ENCODE data around the gene ZNF423.

ZNF423 gene

DNA sequence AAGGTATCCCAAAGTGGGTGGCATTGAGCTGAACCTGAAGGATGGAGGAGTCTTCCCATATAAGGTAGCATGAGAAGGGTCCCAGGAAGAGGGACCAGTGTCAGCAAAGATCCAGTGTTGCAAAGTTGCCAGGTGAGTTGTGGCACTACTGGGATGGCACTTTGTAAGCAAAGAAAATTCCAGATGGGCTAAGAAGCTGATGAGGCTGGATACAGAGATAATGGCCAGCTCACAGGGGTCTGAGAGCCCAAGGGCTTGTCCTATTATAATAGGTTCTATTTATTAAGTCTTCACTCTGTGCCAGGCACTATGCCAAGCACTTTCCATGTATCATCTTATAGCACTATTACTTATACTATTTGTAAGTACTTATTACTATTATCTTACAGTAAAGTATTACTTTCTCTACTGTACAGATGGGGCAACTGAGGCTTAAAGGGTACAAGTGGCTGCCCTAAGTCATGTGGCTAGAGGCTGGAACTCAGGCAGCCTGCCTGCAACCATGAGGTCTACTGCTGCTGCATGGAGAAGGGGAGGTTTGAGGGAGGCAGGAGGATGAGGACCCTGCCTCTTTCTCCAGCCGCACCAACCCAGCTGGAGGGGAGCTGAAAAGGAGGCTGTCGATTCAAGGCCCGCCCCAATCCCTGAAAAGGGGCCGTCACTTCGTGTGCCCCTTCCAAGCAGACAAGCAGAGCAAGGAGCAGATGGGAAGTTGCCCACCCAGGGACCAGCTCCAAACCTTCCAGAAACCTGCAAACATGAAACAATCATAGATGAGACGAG is 395.8 kb downstream of the ZNF423 start:
- no peak for DNase-seq (ENCODE audit: low read depth in 2 of 2)

DNA sequence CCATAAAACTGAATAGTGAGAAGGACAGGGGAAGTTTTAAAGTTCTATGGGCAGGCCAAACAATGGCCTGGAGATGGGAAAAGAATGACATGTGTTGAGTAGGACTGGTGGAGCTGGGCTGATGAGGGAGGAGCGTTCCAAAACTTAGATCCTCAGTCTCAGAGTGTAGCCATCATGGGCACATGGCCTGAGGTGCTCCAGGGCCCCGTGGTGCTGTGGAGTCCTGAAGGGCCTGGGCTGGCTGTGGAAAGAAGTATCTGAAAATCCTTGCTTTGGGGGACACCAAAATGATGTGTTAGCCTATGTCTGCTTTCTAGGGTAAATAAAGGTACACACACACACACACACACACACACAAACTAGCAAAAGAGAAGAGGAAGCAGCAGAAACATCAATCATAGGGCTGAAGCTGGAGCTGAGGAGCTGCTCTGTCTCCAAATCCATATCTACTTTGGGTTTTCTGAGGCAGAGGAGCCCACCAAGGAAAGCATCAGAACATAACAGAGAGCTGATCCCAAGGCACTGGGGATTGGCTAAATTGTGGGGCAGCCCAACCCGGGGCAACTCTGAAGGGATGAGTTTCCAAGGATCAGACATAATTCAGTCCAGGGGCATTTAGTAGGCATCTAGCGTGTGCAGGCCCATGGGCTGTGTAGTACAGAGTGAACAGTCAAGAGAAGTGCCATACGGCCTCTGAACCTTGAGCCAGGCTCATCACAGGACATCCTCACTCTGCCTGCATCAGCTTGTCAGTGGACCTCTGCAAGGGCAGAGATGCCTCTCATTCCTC is 397.1 kb downstream of the ZNF423 start:
- DNase-seq (ENCODE audit: low read depth in 2 of 2) = no peak

DNA sequence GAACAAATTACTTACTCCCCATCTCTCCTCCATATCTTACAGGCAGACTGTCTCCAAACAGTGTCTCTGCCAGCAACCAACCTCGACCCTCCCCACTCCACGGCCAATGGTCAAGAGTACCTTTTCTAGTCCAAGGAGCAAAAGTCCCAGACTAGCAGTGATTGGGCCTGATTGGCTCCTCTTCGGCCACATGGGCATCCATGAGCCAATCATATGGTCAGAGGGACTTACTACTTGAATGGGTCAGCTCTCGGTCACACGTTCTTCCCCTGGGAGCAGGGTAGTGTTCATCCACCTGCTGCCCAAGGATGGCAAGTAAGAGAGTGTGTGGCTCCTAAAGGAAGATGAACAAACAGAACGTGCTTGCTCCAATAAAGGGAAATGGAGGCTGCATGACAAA is 397.7 kb downstream of the ZNF423 start:
- no peak for DNase-seq (ENCODE audit: low read depth in 2 of 2)

DNA sequence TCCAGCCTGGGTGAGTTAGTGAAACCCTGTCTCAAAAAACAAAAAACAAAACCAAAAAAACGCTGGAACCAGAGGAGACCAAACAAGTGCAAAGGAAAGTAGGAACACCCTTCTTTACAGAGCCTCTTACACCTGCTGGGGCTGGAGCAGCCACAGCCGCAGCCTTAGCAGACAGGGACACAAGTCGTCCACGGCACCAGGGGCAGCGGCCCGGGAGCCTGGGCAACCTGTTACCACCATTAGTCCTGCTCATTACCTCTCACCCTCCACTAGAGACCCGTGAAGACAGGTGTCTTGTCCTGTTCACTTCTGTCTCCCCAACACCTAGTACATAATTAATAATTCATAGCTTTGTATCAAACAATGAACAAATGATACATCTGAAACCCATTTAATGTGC is 398.7 kb downstream of the ZNF423 start:
- no peak for DNase-seq (ENCODE audit: low read depth in 2 of 2)

DNA sequence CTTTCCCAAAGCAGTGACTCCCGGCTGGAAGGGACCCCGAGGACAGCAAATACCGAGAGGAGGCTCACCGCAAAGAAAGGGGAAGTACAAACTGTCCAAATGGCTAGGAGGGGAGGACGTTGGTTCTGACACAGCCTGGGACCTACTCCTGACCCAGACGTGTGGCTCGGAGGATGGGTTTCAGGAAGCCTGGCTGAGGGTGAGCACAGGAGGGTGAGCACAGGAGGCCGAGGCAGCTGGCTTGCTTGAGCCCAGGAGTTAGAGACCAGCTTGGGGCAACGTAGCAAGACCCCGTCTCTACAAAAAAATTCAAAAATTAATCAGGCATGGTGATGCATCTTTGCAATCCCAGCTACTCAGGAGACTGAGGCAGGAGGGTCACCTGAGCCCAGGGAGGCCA is 399.1 kb downstream of the ZNF423 start:
- no peak for DNase-seq (ENCODE audit: low read depth in 2 of 2)

DNA sequence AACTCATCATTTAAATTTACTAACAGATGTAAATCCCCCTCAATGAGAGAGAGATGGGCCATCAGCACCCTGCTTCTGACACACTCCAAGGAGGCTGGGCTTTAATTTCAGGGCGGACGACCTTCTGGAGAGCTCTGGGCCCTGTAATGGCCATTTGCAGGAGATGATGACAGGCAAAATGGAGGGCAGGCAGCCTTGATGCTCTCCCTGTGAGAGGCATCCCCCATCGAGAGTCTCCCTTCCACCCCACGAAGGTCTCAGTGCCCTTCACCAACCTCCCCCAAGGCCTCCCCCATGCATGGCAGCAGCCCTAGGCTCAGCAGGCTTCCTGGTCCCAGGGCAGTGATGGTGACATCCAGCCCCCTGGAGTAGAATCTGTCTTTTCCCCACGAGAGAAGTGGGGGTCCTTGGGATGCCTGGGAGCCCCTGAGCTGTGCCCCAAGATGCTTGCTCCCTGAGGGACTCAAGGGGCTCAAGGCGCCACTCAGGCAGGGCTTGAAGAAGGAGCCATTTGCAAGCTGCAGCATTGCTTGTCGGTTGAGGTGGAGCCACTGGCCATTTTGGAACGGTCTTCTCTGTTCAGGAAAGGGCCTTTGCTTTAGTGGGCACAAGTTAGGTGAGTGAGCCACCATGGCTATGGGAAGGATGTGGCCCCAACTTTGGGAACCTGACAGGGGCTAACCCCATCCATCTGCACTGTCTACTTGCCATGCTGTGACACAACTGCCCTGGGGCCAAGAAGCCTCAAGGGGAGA is 399.7 kb downstream of the ZNF423 start:
- DNase-seq (ENCODE audit: low read depth in 2 of 2) = no peak

DNA sequence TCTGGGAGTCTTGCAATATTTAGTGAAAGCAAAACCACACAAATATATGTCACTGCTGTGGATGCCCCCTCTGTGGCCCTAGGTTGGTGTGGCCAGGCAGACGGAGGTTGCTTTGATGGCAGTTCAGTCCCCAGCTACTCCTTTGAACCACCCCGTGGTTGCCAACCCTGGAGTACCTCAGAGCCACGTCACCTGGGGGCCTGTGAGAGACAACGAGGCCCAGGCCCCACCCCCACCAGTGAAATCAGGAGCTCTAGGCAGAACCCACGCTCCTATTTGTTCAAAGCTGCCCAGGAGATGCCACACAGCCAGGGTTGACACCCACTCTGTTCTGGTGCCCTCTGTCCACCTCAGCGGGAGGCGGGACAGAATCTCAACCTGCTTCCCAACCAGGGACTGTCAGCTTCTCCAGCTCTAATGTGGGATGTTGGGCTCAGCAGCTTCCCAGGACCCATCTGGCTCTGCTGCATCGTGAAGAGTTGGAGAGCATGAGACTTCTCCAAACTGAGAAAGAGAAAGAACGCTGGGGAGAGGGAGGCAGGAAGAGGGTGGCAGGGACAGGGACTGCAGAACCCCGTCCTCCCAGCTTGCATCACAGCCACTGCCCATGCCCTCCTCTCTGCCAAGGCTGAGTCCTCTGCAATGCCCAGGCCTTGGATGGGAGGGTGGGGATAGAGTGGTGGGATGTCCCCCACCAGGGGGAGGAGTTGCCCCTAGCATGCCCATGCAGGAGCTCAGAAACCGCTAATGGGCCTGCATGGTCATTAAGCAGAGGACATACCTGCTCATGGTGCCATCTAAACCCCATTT is 400.5 kb downstream of the ZNF423 start:
- DNase-seq (ENCODE audit: low read depth in 2 of 2) = no peak

DNA sequence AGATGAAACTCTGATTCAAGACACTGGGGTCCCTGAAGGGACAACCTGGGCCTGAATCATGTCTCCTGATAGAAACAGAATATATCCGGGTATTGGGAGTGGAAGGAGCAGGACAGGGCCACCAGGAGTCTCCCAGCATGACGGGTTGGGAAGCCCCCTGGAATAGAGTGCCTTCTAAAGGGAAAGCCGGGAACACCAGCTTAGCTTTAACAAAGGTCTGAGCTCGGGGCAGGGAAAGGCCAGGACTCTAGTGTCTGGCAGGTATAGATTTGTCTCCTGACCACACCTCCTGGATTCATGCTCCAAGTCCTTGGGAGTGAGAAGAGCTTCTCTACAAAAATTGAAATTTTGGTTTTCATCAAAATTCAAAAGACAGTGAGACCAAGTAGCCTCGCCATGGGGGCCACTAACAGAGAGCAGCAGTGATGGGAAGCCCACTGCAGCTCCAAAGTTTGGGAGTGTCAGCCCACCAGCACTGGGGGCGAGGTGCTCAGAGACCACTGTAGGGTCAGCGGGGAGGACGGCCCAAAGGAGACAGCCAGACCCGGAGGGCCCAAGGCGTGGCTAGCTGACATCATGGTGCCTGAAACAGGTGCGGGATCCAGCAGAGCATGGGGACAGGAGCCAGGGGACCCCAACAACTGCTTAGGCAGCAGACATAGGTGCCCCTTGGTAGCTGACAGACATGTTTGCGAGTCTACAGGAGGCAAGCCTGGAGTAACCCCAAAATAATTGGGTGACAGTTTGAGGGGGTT is 401.3 kb downstream of the ZNF423 start:
- DNase-seq (ENCODE audit: low read depth in 2 of 2) = no peak

DNA sequence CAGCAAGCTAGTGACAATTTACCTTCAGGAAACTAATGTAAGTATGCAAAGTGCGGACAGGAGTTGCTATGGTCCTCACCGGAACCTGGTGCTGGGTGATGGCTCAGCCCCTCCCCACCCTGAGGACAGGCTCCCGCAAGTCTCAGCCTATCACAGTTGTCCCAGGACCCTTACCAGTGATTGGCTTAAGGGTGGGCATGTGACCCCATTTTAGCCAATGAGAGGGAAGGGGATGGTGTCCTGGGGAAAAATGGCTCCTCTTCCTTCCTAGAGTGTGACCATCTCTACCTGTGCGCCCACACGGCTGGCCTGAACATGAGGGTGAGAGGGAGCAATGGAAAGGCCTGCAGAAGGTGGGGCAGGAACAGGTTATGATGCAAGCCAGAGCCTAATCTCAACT is 401.9 kb downstream of the ZNF423 start:
- DNase-seq (ENCODE audit: low read depth in 2 of 2) = no peak

DNA sequence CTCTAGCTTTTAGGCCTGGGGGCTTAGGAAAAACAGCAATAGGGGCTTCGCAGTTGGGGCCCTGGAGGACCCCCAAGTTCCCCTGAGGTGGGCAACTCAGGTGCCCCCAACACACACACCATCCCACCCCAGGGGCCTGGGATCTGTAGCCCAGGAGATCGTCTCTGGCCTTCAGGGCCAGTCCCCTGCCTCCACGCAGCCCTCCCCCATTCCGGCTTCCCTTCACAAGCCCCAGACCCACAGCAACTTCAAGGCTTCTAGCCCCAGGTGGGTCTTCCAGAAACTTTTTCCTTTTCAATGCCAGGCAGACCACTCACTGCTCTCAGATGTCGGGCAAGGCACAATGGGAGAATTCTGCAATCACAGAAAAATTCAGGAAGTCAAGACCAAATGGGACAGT is 402.9 kb downstream of the ZNF423 start:
- DNase-seq (ENCODE audit: low read depth in 2 of 2) = no peak

DNA sequence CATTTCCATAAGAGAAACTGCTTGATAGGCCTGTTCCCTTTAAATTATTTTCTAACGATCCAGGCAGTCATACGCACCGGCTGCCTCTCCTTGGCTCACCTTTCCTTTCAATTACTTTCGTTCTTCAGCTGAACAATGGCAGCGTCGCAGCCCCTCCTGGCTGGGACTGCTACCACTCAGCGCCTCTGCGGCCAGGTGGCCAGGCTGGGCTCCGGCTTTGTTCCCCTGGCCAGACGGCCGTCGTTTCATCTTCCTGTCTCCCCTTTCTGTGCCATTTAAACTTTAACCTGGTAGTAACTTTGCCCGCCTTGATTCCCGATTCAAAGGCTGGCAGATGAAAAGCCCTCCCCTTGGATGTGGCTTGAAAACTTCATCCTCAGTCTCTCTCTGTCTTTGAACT is 403.3 kb downstream of the ZNF423 start:
- no peak for DNase-seq (ENCODE audit: low read depth in 2 of 2)

DNA sequence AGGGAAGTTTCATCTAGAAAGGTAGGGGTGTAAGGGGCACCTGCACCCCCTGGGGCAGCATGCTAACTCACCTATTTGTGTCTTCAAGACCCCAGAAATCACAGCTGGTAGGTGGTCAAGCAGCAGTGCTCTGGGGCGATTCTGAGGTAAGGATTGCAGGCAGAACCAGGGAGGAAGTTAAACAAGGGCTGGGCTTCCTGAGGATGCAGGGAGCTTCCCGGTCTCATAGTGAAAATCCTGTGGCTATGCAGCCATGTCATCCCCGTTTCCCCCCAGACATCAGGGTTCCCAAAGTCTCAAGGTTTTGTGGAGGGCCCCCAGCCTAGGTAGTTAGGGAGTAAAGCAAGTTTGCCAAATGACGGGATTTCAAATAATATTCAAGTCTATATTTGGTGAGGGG is 403.8 kb downstream of the ZNF423 start:
- no peak for DNase-seq (ENCODE audit: low read depth in 2 of 2)

DNA sequence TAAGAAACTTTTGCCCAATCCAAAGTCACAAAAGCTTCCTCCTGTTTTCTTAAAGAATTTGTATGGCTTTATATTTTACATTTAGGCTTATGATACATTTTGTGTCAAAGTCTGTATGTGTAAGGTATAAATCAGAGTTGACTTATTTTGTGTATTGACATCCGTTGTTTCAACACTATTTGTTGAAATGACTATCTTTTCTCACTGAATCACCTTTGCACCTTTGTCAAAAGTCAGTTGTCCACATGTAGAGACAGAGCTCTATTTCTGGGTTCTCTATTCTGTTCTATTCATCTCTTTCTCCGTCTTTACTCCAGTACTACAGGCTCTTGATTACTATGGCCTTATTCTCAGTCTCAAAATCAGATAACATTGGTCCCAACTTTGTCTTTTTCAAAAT is 409.1 kb downstream of the ZNF423 start:
- DNase-seq (ENCODE audit: low read depth in 2 of 2) = no peak

DNA sequence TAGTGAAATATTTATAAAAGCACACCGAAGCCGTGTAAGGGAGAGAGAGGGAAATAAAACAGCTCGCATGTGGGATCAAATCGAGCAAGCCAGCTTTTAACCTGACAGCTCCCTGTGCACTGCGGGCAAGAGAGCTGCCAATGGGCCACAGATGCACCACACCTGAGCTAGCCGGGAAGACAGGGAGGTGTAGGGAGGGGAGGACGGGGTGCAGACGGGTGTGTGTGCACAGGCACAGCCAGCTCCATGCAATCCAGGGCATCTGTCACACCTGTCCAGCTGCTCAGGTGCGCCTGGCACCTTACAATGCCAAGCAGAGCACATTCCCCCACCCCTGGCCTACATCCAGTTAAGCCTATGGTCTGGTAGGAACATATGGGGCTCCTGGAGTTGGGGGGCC is 412.3 kb downstream of the ZNF423 start:
- DNase-seq (ENCODE audit: low read depth in 2 of 2) = no peak

DNA sequence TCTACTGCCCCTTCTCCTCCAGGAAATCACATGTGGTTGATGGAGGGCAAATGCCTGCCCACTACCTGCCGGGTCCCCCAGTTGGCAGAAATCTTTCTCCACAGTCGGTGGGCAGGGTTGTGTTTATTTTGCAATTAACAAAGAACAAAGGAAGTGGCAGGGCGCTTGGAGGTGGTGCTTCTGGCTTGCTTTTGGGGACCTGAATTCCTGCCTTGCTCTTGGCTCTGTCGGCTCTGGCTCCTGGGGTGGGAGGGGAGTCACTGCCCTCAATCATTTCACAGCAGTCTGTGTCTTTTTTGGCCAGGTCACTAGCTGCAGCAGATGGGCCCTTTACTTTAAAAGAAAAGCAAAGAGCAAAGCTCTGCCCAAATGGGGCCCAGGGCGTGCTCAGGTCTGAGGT is 413.1 kb downstream of the ZNF423 start:
- no peak for DNase-seq (ENCODE audit: low read depth in 2 of 2)

DNA sequence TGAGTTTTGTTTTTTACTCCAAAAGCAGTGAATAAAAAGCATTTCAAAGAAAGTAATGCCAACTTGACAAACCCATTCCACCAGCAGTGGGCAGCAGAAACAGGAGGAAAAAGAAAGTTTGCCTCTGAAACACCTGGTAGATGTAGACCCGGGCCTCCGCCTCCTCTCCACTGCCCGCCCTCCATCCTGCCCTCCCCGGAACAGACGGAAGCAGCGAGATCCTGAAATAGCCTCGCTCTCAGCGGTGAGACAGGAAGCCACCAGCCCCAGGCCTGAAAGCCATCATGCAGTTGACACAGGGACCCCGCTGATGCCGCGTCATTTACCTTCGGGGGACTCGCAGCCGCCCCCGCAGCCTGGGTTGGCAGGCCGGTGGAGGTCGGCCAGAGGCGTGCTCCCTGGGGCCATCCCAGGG is 414.5 kb downstream of the ZNF423 start:
- DNase-seq (ENCODE audit: low read depth in 2 of 2) = peak; percentile 32 to 33

DNA sequence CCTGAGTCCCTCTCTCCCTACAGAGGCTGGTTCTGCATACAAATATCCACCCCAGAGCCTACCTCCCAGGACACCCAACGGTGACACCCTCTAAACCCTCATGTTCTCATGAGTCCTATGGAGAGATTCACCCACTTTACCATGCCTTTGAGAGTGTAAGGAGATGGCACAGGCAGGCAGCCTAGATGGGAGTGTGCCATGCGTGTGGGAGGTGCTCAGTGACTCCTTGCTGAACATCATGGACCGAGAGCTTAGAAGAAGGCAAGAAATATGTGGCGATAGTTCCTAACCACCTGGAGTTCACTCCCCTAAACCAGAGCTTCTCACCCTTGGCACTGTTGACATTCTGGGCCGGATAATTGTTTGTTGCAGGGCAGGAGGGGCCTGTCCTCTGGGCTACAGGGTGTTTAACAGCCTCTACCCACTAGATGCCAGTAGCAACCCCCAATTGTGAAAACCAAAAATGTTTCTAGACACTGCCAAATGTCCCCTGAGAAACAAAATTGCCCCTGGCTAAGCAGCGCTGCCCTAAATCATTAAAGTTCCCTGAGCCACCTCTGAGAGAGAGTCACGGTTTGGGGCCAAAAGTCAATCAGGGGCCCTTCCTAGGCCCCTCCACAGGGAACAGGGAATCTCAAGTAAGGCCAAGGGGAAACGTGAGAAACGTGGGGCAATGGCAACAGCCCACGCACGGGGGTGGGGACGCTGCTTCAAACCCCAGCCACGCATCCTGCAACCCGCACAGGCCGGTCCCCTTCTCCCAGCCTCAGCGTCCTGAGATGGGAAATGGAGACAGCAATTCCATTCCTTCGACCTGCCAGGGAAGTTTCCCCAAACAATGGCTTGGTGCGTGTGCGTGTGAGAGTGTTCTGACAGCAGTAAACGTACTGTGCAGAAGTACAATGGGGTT is 415.5 kb downstream of the ZNF423 start:
- no peak for DNase-seq (ENCODE audit: low read depth in 2 of 2)

DNA sequence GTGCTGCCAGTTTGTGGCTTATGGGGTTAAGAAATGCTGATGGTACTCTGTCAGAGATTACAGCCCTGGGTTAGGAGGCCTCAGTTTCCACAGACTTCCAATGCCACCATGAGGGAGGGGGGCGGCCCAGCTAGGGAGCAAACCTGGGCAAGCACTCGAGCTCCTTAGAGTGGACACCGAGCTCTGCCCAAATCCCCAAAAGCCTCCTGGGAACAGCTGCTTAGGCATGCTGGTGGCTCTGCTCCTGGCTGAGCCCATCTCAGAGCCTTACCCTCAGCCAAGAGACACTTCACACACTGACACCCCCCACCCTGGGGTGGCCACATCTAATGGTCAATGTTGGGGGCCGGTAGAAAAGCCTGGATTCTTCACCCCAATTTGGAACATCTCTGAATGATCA is 416.2 kb downstream of the ZNF423 start:
- no peak for DNase-seq (ENCODE audit: low read depth in 2 of 2)

DNA sequence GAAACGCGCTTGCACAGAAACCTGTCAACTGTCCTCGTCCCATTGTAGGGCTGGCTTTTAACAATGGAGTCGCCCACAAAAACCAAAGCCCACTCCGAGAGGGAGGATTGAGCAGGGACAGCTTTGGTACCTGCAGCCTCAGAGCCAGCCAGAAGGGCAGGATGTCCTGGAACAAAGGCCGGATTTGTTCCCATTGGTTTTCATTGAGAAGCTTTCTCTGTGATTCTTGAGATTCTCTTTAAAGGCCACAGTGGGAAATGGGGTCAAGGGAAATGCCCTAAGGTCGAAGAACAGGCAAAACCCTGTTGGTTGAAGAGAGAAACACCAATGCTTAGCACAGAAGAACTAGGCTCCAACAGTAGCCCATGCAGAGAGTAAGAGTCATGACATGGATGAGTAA is 416.9 kb downstream of the ZNF423 start:
- DNase-seq (ENCODE audit: low read depth in 2 of 2) = no peak
